ENCODE measurements around the gene KRT25.
"Not testable (repeated sequence)": the region's sequence is repeated elsewhere in the genome, so short reads cannot be mapped to it uniquely, and the experiment has no call there.

The KRT25 gene

GRCh38 chr17:40763752-40764151 is 8.6 kb upstream of the KRT25 start:
- TF ChIP-seq CTCF (IDR thresholded peaks at IDR 0.05; ENCODE audit: insufficient read depth, missing control alignments), result no peak
- no peak for FAIRE-seq

GRCh38 chr17:40760105-40761016 is 5.2 kb upstream of the KRT25 start:
- no peak for FAIRE-seq
- no peak for DNase-seq (ENCODE audit: insufficient read length, low spot score)
- no peak for TF ChIP-seq CTCF (IDR thresholded peaks at IDR 0.05; ENCODE audit: insufficient read depth, missing control alignments)

More at GRCh38 chr17:40763752-40764151, 8.6 kb upstream of the KRT25 start:
- DNase-seq (ENCODE audit: insufficient read length, low spot score), result no peak

- TF ChIP-seq CTCF (IDR thresholded peaks at IDR 0.05; ENCODE audit: insufficient read depth, missing control alignments), result no peak
- no peak for DNase-seq (ENCODE audit: insufficient read length, low spot score)
- no peak for FAIRE-seq
These were observed 1.3 kb downstream of the KRT25 start for GRCh38 chr17:40753804-40754203.

GRCh38 chr17:40751065-40751464 is 4.1 kb downstream of the KRT25 start:
- no peak for FAIRE-seq
- no peak for TF ChIP-seq CTCF (IDR thresholded peaks at IDR 0.05; ENCODE audit: insufficient read depth, missing control alignments)

GRCh38 chr17:40750391-40750790 is 4.7 kb downstream of the KRT25 start:
- no peak for DNase-seq (ENCODE audit: insufficient read length, low spot score)
- no peak for TF ChIP-seq CTCF (IDR thresholded peaks at IDR 0.05; ENCODE audit: insufficient read depth, missing control alignments)
- FAIRE-seq, result no peak

More at GRCh38 chr17:40751065-40751464, 4.1 kb downstream of the KRT25 start:
- DNase-seq (ENCODE audit: insufficient read length, low spot score), result no peak

GRCh38 chr17:40748666-40749065 is 6.5 kb downstream of the KRT25 start:
- DNase-seq (ENCODE audit: insufficient read length, low spot score); FAIRE-seq: not testable (repeated sequence)

- no peak for DNase-seq (ENCODE audit: insufficient read length, low spot score)
- no peak for FAIRE-seq
- TF ChIP-seq CTCF (IDR thresholded peaks at IDR 0.05; ENCODE audit: insufficient read depth, missing control alignments), result no peak
These were observed 16.6 kb downstream of the KRT25 start for GRCh38 chr17:40738553-40738952.
